ENCODE results near the gene VAV3.

VAV3 gene

GRCh38 chr1:107840725-107841124, 124.3 kb downstream of the VAV3 start:
- no peak for DNase-seq (ENCODE audit: low read depth, low spot score)

- DNase-seq (ENCODE audit: low read depth, low spot score), result no peak
Measured at GRCh38 chr1:107838056-107838455, 126.9 kb downstream of the VAV3 start.

- no peak for DNase-seq (ENCODE audit: low read depth, low spot score)
Measured at GRCh38 chr1:107835151-107835670, 129.8 kb downstream of the VAV3 start.

- no peak for DNase-seq (ENCODE audit: low read depth, low spot score)
Measured at GRCh38 chr1:107833061-107833460, 131.9 kb downstream of the VAV3 start.

GRCh38 chr1:107831921-107832320, 133.1 kb downstream of the VAV3 start:
- no peak for DNase-seq (ENCODE audit: low read depth, low spot score)

GRCh38 chr1:107830526-107830925, 134.5 kb downstream of the VAV3 start:
- no peak for DNase-seq (ENCODE audit: low read depth, low spot score)

- no peak for DNase-seq (ENCODE audit: low read depth, low spot score)
Measured at GRCh38 chr1:107830075-107830474, 134.9 kb downstream of the VAV3 start.

GRCh38 chr1:107829036-107829770, 135.8 kb downstream of the VAV3 start:
- no peak for DNase-seq (ENCODE audit: low read depth, low spot score)

- no peak for DNase-seq (ENCODE audit: low read depth, low spot score)
Measured at GRCh38 chr1:107824946-107825345, 140.0 kb downstream of the VAV3 start.

GRCh38 chr1:107821340-107821739, 143.6 kb downstream of the VAV3 start:
- no peak for DNase-seq (ENCODE audit: low read depth, low spot score)

- no peak for DNase-seq (ENCODE audit: low read depth, low spot score)
Measured at GRCh38 chr1:107820801-107821200, 144.2 kb downstream of the VAV3 start.

- no peak for DNase-seq (ENCODE audit: low read depth, low spot score)
Measured at GRCh38 chr1:107817935-107818334, 147.0 kb downstream of the VAV3 start.

- DNase-seq (ENCODE audit: low read depth, low spot score), result no peak
Measured at GRCh38 chr1:107817206-107817605, 147.8 kb downstream of the VAV3 start.

GRCh38 chr1:107810291-107810951, 154.6 kb downstream of the VAV3 start:
- DNase-seq (ENCODE audit: low read depth, low spot score), result no peak

GRCh38 chr1:107807855-107808254, 157.1 kb downstream of the VAV3 start:
- DNase-seq (ENCODE audit: low read depth, low spot score), result no peak

- DNase-seq (ENCODE audit: low read depth, low spot score), result no peak
Measured at GRCh38 chr1:107807405-107807804, 157.6 kb downstream of the VAV3 start.

- DNase-seq (ENCODE audit: low read depth, low spot score), result no peak
Measured at GRCh38 chr1:107806902-107807301, 158.1 kb downstream of the VAV3 start.

GRCh38 chr1:107804741-107805140, 160.2 kb downstream of the VAV3 start:
- no peak for DNase-seq (ENCODE audit: low read depth, low spot score)

GRCh38 chr1:107804134-107804533, 160.8 kb downstream of the VAV3 start:
- DNase-seq (ENCODE audit: low read depth, low spot score), result no peak

GRCh38 chr1:107803579-107803978, 161.4 kb downstream of the VAV3 start:
- DNase-seq (ENCODE audit: low read depth, low spot score), result no peak

- DNase-seq (ENCODE audit: low read depth, low spot score), result no peak
Measured at GRCh38 chr1:107802654-107803053, 162.3 kb downstream of the VAV3 start.

GRCh38 chr1:107795994-107796393, 169.0 kb downstream of the VAV3 start:
- DNase-seq (ENCODE audit: low read depth, low spot score), result no peak

- DNase-seq (ENCODE audit: low read depth, low spot score), result no peak
Measured at GRCh38 chr1:107795441-107795840, 169.5 kb downstream of the VAV3 start.

Data from activated CD4-positive, CD25-positive, alpha-beta regulatory T cell treated with anti-CD3 and anti-CD28 coated beads, Interleukin-2, amount 50 U/mL, for 16 hours (primary cell).